Activated T-helper 2 cell treated with anti-CD3 and anti-CD28 coated beads, Interferon-gamma antibody, Interleukin-2, Interleukin-4, amounts not matched to agents 10 μg/mL and 5 μg/mL and 100 μg/mL, durations not matched to agents 14 hours and 24 hours and 36 hours (primary cell): Measurements from ENCODE around the gene SAMD11. TPM values are rescaled to one million over a fixed set of nuclear protein-coding genes. Genes with fewer than 3 reads are reported as not detected.

Source experiments
- DNase-seq: peaks from one replicate; pipeline ENCODE4 v3.0.0; 2021; ENCODE audit warnings: low spot score
- H3K27ac Mint-ChIP-seq: one replicate; pipeline ENCODE4 v1.8.0; 2021; ENCODE audit warnings: mixed read lengths
- H3K27me3 Mint-ChIP-seq: one replicate; pipeline ENCODE4 v1.8.0; 2021; ENCODE audit warnings: low read depth, mixed read lengths
- H3K36me3 Mint-ChIP-seq: one replicate; pipeline ENCODE4 v1.8.0; 2021; ENCODE audit warnings: low read depth, mixed read lengths
- H3K4me1 Mint-ChIP-seq: one replicate; pipeline ENCODE4 v1.8.0; 2021; ENCODE audit warnings: low read depth, mixed read lengths
- H3K4me3 Mint-ChIP-seq: one replicate; pipeline ENCODE4 v1.8.0; 2021; ENCODE audit warnings: low read depth, mild to moderate bottlenecking, moderate library complexity, mixed read lengths
- H3K9me3 Mint-ChIP-seq: one replicate; pipeline ENCODE4 v1.8.0; 2021; ENCODE audit warnings: mixed read lengths
- intact Hi-C: fragments of 100-400 bp; cut with micrococcal nuclease; formaldehyde crosslinking; loops from one replicate; pipeline ENCODE4 v1.15.1; 2023
- total RNA-seq: library from RNA; stranded (reverse); gene quantifications from 2 replicates; pipeline ENCODE4 v1.2.3, GENCODE V29; 2022

Gene SAMD11
- total RNA-seq, 1 donor from 2014 or later: not detected

DNA sequence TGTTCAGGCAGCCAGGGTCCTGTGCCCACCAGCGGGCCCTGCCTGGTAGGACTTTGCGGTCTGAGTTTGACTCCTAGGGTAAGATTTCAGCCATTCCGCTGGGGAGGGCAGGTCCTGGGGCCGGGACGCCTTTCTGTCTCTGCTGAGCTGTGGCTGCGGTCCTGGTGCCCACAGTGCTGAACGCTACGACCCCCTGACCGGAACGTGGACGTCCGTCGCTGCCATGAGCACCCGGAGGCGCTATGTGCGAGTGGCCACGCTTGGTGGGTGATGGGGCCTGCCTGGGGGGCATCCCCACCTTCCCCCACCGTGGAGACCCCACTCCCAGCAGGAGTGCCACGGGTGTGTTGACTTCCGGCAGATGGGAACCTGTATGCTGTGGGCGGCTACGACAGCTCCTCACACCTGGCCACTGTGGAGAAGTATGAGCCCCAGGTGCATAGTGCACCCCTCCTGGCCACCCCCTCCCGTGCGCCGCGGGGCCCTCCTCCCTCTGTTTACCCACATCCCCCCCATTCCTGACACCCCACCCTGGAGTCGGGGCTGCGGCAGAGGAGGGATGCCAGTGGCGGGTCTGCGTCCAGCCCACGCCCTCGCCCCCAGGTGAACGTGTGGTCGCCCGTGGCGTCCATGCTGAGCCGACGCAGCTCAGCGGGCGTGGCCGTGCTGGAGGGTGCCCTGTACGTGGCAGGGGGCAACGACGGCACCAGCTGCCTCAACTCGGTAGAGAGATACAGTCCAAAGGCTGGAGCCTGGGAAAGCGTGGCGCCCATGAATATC lies 40.2 kb downstream of the SAMD11 start:
- intact Hi-C loops: no loop called here
- DNase-seq: no peak
- H3K27ac Mint-ChIP-seq: no peak overlapping the region
- H3K4me3 Mint-ChIP-seq: no peak overlapping the region
- H3K27me3 Mint-ChIP-seq: peaks cover 4% of the 10 kb centered on the region
- H3K36me3 Mint-ChIP-seq: peaks cover 17% of the 10 kb centered on the region
- H3K4me1 Mint-ChIP-seq: peaks cover 4% of the 10 kb centered on the region
- H3K9me3 Mint-ChIP-seq: no peaks in the 10 kb centered on the region

DNA sequence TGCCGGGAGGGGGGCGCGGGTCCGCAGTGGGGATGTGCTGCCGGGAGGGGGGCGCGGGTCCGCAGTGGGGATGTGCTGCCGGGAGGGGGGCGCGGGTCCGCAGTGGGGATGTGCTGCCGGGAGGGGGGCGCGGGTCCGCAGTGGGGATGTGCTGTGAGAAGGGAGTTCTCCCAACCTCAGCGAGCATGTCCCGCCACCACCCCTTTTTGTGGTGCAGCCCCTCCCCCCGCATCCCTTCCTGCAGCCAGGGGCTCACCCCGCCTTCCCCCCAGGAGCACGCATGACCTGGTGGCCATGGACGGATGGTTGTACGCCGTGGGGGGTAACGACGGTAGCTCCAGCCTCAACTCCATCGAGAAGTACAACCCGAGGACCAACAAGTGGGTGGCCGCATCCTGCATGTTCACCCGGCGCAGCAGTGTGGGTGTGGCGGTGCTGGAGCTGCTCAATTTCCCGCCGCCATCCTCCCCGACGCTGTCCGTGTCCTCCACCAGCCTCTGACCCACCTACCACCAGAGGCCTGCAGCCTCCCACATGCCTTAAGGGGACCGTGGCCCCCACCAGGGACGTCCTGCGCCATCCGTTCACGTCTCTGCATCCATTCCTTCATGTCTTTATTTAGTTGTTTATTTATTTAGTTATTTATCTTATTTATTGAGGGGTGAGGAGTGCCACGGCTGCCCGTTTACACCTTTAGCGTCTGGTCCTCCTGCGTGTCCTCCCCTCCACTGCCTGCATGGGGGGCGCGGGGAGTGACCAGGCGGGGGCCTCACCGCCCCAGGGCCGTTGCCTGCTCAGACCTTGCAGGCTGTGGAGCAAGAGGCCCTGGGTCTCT lies 41.2 kb downstream of the SAMD11 start:
- peak overlapping the region; percentile 17 for H3K4me3 Mint-ChIP-seq
- no peak for DNase-seq
- H3K27ac Mint-ChIP-seq: no peak overlapping the region
- peaks cover 8% of the 10 kb centered on the region for H3K27me3 Mint-ChIP-seq
- intact Hi-C loops: no loop called here
- peaks cover 17% of the 10 kb centered on the region for H3K36me3 Mint-ChIP-seq
- no peaks in the 10 kb centered on the region for H3K9me3 Mint-ChIP-seq
- peaks cover 4% of the 10 kb centered on the region for H3K4me1 Mint-ChIP-seq

DNA sequence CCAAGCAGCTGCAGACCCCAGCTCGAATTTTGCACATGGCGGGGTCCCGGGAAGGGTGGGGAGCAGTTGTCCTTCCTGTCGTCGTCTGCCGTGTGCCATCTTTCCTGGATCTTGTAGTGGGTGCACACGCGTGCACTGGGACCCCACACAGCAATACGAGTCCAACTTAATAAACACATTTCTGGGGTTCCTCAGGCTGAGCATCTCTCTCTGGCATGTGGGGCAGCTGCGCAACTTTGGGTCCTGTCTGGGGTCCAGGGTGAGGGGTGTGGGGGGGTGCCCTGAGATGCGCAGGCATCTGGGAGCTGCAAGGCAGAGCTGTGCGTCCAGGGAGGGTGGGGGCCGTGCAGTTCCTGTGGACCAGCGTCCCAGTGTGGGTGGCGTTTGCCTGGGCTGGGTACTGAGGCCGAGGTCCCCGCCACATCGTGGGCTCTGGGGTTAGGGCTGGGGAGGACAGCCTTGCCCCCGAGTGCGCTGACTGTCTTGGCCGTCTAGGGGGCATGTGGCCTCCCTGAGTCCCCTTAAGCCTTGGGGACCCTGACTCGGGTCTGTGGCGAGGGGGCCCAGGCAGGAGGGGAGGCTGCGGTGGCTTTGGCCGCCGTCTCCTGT lies 41.9 kb downstream of the SAMD11 start:
- Mint-ChIP-seq H3K4me3 (peak overlapping the region; percentile 49), H3K9me3 (no peaks in the 10 kb centered on the region), H3K27me3 (peaks cover 8% of the 10 kb centered on the region), H3K36me3 (peaks cover 17% of the 10 kb centered on the region), H3K27ac (no peak overlapping the region), H3K4me1 (peaks cover 4% of the 10 kb centered on the region)
- intact Hi-C loops: no loop called here
- DNase-seq: no peak

DNA sequence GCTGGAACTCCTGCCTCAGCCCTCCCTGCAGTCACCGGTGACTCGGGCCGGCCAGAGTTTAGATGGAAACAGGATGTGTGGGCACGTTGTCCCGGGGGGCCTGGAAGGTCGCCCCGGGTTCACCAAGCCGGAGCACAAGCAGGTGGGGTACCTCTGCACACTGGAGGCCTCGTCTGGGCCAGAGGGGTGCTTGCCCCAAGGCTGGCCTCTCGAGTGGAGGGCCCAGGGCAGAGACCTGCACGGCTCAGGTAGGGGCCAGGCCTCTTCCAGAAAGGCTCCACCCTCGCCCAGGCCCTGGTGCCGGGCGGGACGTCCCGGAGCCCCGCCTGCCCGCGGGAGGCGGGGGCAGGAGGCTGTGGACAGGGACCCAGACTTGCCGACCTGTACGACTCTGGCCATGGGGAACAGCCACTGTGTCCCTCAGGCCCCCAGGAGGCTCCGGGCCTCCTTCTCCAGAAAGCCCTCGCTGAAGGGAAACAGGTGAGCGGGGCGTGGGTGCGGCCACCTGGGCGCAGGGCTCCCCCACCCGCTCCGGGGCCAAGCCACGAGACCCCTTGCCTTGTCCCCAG lies 42.5 kb downstream of the SAMD11 start, which contains the start of gene PLEKHN1:
Gene PLEKHN1 (plus strand): TSS at position 348 of the 569 bp plus-strand sequence. CDS start 50 bp downstream, at position 398.
- Mint-ChIP-seq H3K36me3 (peaks cover 17% of the 10 kb centered on the region), H3K27ac (peak within 1 kb of the TSS; percentile 58), H3K4me1 (peaks cover 4% of the 10 kb centered on the region), H3K9me3 (no peaks in the 10 kb centered on the region), H3K27me3 (peaks cover 8% of the 10 kb centered on the region), H3K4me3 (peak within 1 kb of the TSS; percentile 79)
- intact Hi-C loops: no loop called here
- DNase-seq: no peak

DNA sequence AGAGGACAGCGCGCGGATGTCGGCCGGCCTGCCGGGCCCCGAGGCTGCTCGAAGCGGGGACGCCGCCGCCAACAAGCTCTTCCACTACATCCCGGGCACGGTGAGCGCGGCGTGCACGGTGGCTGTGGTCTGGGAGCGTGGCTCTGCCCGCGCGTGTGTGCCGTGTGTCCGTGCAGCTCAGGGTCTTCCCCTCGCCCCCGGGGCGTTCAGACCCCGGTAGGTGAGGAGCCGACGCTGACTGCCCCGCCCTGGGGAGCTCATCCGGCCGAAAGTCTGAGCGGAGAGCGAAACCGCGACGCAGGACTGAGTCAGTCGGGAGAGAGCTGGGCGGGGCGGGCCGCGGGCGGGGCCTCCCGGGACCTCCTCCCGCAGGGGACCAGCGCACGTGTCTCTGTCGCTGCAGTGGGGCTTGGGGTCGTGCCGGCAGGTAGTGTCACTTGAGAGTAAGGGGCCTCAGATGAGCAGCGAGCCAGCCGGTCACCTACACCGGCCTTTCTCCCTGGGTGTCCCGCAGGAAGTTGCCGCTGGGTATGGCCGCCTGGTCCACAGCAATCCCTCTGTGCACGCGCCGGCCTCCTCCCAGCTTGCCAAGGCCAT lies 43.1 kb downstream of the SAMD11 start:
- Mint-ChIP-seq H3K27ac (peak overlapping the region; percentile 58), H3K36me3 (peaks cover 17% of the 10 kb centered on the region), H3K9me3 (no peaks in the 10 kb centered on the region), H3K27me3 (peaks cover 8% of the 10 kb centered on the region), H3K4me1 (peaks cover 4% of the 10 kb centered on the region), H3K4me3 (peak overlapping the region; percentile 79)
- intact Hi-C loops: no loop called here
- DNase-seq: peak; percentile 75

DNA sequence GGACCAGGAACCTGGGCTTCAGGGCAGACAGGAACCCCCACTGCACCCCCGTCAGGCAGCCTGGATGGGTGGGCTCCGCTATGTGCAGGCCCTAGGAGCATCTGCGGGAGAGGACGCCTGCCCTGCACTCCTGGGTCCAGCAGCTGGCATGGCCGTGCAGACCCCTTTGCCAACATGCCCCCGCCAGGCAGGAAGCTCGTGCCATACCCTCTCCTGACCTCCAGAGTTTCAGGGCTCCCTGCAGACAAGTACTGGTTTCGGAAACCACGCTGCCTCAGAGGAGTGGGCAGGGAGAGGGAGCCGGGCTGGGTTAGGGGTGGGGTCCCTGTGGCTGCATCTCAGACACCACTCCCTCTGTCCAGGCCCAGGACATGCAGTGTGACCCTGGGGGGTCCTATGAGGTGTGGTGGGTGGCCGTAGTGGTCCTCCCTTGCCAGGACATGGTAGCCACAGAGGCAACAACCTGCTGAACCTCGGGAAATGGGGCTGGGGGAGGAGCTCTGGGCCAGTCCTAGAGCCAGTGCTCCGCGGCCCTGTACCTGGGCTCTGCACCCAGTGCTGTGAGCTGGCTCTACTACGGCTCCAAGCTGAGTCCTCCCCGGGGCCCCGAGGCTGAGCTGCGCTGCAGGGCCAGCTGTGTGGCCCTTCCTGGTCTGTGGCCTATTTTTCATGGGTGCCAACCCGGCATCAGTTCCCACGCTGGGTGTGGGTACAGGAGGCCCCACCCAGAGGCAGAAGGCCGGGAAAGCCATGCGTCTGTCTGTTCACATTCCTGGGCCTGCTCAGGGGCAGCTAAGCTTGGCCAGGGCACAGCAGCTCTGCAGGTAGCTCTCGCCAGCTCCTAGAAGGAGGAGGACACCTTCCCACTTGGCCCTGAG lies 44.0 kb downstream of the SAMD11 start:
- intact Hi-C loops: no loop called here
- no peak for DNase-seq
- H3K4me3 Mint-ChIP-seq: no peak overlapping the region
- H3K27me3 Mint-ChIP-seq: peaks cover 8% of the 10 kb centered on the region
- no peak overlapping the region for H3K27ac Mint-ChIP-seq
- peaks cover 3% of the 10 kb centered on the region for H3K4me1 Mint-ChIP-seq
- peaks cover 13% of the 10 kb centered on the region for H3K36me3 Mint-ChIP-seq
- H3K9me3 Mint-ChIP-seq: no peaks in the 10 kb centered on the region

DNA sequence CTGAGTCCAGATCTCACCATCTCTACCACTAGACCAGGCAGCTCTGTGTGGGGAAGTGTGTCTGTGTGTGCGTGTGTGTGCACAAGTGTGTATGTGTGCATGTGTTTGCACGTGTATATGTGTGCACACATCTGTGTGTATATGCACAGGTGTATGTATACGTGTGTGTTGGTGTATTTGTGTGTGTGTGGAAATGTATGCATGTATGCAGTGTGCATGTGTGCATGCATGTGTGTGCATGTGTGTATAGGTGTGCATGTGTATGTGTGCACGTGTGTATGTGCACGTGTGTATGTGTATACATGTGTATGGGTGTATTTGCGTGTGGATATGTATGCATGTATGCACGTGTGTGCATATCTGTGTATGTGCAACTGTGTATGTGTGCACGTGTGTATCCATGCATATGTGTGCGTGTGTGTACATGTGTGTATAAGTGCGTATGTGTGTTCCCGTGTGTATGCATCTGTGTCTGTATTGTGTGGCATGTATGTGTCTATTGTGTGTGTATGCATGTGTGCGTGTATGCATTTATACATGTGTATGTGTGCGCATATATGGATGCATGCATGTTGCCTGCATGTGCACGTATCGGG lies 45.6 kb downstream of the SAMD11 start:
- H3K36me3 Mint-ChIP-seq: peaks cover 6% of the 10 kb centered on the region
- no peak for DNase-seq
- no peak overlapping the region for H3K4me3 Mint-ChIP-seq
- no peaks in the 10 kb centered on the region for H3K9me3 Mint-ChIP-seq
- no peak overlapping the region for H3K27ac Mint-ChIP-seq
- peaks cover 8% of the 10 kb centered on the region for H3K27me3 Mint-ChIP-seq
- H3K4me1 Mint-ChIP-seq: peaks cover 3% of the 10 kb centered on the region
- intact Hi-C loops: no loop called here

DNA sequence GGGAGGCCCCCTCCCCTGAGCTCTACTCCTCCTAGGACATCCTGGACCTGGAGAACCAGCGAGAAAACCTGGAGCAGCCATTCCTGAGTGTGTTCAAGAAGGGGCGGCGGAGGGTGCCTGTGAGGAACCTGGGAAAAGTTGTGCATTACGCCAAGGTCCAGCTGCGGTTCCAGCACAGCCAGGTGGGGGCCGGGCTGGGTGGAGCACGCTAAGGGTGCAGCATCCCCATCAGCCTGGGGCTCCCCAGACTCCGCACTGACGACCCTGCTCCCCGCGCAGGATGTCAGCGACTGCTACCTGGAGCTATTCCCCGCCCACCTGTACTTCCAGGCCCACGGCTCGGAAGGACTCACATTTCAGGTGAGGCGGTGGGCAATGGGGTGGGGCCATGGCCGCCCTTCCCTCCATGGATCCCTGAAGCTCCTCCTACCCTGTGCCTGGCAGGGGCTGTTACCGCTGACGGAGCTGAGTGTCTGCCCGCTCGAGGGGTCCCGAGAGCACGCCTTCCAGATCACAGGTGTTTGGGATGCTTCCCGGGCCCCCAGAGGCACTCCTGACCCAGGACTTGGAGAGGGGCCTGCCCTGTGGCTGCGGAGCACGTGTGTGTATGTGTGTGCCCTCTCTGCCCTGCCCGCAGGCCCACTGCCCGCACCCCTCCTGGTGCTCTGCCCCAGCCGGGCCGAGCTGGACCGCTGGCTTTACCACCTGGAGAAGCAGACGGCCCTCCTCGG lies 46.7 kb downstream of the SAMD11 start:
- peaks cover 2% of the 10 kb centered on the region for H3K36me3 Mint-ChIP-seq
- H3K9me3 Mint-ChIP-seq: no peaks in the 10 kb centered on the region
- H3K4me3 Mint-ChIP-seq: no peak overlapping the region
- peaks cover 3% of the 10 kb centered on the region for H3K4me1 Mint-ChIP-seq
- intact Hi-C loops: no loop called here
- H3K27me3 Mint-ChIP-seq: peaks cover 11% of the 10 kb centered on the region
- H3K27ac Mint-ChIP-seq: no peak overlapping the region
- no peak for DNase-seq

DNA sequence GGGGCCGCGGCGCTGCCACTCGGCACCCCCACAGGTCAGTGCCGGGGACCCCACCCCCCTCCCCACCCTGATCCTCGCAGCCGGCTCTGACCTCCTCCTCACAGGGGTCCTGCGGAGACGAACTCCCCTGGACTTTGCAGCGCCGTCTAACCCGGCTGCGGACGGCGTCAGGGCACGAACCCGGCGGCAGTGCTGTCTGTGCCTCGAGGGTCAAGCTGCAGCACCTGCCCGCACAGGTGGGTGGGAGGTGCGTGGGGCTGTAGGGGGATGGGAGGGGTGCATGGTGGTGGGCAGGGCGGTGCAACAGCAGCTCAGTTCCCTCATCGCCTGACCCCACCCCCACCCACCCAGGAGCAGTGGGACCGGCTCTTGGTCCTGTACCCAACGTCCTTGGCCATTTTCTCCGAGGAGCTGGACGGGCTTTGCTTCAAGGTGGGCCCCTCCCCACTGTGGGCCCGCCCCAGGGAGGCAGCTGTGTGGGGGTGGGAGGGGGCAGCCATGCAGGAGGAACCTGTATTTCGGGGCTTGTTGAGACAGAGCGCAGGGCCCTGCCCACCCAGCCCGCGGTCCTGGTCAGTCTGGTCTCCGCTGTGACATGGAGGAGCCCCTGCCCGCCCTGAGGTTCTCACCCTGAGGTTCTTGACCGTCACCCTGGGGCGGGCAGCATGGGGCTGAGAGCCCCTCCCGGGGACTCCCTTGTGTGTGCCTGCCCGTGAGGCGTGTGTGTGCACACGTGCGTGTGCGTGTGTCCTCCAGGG lies 47.4 kb downstream of the SAMD11 start:
- Mint-ChIP-seq H3K27ac (no peak overlapping the region), H3K27me3 (peaks cover 15% of the 10 kb centered on the region), H3K4me3 (no peak overlapping the region), H3K36me3 (no peaks in the 10 kb centered on the region), H3K4me1 (no peaks in the 10 kb centered on the region), H3K9me3 (no peaks in the 10 kb centered on the region)
- no peak for DNase-seq
- intact Hi-C loops: no loop called here

DNA sequence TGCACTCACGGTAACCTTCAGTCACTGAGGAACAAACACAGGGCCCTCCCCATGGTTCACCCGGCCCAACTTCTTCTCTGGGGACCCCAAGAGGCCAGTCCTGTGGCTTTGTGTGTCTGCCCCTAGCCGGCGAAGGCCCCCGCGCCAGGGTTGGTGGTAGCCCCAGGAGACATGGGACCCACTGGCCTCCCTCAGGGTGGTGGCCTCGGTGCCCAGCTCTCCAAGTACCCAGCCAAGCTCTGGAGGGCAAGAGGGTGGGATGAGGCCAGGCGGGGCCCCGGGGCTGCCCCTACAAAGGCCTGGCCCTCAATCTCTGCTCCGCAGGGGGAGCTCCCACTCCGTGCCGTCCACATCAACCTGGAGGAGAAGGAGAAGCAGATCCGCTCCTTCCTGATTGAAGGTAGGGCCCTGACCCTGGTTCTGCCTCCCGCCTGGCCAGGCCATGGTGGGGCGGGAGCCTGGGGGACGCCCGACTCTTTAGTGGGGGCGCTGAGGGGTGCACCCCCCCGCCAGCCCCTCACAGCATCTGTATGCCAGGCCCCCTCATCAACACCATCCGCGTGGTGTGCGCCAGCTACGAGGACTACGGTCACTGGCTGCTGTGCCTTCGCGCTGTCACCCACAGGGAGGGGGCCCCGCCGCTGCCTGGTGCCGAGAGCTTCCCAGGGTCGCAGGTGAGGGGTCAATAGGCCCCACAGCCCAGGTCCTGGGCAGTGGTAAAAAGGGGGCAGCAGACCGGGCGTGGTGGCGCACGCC lies 48.2 kb downstream of the SAMD11 start:
- Mint-ChIP-seq H3K4me1 (no peaks in the 10 kb centered on the region), H3K9me3 (no peaks in the 10 kb centered on the region), H3K27me3 (peaks cover 15% of the 10 kb centered on the region), H3K4me3 (no peak overlapping the region), H3K36me3 (no peaks in the 10 kb centered on the region), H3K27ac (no peak overlapping the region)
- intact Hi-C loops: no loop called here
- no peak for DNase-seq
